Esophagus muscularis mucosa (tissue), 3 donors: ENCODE data around the gene FTO.

Experiments
- EP300 ChIP-seq: sonication (generic); formaldehyde crosslinking; IDR thresholded peaks from one replicate; pipeline ENCODE4 v1.6.1; 2017; ENCODE audit warnings: antibody characterized with exemption
- TF ChIP-seq, protein P1 (sequence below), 3 experiments: fragments of 200-600 bp in 2 of 3; fragments of 450-650 bp in 1 of 3; sonication (generic) in 2 of 3; IDR thresholded peaks; one replicate each; pipeline ENCODE4 v1.5.1; 2017 to 2019; ENCODE audit warnings: antibody characterized with exemption in 3 of 3, mild to moderate bottlenecking in 2 of 3, moderate library complexity in 1 of 3

DNA sequence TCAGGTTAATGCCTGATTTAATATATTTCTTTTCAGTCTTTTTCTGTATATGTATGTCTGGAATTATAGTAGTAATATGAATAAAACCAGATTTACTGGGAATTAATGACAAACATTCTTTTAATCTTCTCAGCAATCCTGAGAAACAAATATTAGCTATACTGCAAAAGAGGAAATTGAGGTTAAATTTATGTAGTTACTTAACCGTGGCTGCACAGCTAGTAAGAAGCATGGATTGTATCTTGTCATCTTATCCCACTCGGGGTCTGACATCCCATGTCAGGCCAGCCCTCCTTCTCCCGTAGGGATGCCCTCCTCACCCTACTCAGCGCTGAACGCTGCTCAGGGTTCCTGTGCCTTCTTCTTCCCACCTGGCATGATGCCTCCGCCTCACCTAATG lies 143.0 kb downstream of the FTO start:
- TF ChIP-seq, protein P1, sequence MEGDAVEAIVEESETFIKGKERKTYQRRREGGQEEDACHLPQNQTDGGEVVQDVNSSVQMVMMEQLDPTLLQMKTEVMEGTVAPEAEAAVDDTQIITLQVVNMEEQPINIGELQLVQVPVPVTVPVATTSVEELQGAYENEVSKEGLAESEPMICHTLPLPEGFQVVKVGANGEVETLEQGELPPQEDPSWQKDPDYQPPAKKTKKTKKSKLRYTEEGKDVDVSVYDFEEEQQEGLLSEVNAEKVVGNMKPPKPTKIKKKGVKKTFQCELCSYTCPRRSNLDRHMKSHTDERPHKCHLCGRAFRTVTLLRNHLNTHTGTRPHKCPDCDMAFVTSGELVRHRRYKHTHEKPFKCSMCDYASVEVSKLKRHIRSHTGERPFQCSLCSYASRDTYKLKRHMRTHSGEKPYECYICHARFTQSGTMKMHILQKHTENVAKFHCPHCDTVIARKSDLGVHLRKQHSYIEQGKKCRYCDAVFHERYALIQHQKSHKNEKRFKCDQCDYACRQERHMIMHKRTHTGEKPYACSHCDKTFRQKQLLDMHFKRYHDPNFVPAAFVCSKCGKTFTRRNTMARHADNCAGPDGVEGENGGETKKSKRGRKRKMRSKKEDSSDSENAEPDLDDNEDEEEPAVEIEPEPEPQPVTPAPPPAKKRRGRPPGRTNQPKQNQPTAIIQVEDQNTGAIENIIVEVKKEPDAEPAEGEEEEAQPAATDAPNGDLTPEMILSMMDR (IDR thresholded peaks at IDR 0.05) = no peak
- TF ChIP-seq EP300 = no peak
